HTR-8/SVneo (cell line): Measurements from ENCODE around the gene PLCH2.
"Not testable (repeated sequence)": the region's sequence is repeated elsewhere in the genome, so short reads cannot be mapped to it uniquely, and the experiment has no call there.

Experiments used
- DNase-seq: peaks from one replicate; pipeline ENCODE4 v3.0.0; 2011; ENCODE audit warnings: low spot score, mixed read lengths; ENCODE audit not compliant: insufficient read length
- FAIRE-seq: peaks from 2 replicates; lab custom pipeline; 2011; peaks lifted over from hg19 to GRCh38; lab: Jason Lieb, UNC

The PLCH2 gene

GRCh38 chr1:2551544-2551943, 75.5 kb downstream of the PLCH2 start:
- FAIRE-seq, DNase-seq: not testable (repeated sequence)

- DNase-seq: no peak
- FAIRE-seq: no peak
Observed at GRCh38 chr1:2552189-2552588, 76.1 kb downstream of the PLCH2 start.

- not testable (repeated sequence) for DNase-seq, FAIRE-seq
Observed at GRCh38 chr1:2553076-2553475, 77.0 kb downstream of the PLCH2 start.

DNA sequence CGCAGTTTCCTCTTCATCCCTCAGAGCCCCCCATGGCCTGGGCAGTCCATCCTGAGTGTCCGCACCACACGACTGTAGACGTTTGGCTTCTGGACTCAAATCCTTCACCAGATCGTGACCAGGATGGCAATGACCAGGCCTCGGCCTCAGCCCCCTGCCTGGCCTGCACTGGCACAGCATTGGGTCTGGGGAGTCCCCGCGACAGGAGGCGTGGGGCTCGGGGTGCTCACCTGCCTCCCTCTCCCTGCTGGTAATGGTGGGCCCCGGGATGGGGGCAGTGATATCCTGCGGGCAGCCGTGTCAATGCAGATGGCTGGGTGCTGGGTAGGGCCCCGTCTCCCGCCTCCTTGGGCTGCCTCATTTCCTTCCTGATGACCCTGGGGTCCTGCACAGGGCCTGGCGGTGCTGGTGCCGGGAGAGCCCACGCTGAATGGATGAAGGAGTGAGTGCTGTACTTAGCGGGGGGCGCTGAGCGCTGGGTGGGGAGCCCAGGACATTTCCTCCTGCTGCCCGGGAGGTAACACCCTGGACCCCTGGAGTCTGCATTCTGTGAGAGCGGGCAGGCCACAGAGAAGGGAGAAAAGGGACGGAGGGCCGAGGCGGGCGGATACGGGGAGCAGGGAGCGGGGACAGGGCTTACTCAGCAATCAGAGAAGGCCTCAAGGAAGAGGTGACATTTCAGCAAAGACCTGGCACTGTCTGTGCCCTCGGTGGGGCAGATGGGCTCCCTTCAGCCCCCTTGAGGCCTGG, 78.0 kb downstream of the PLCH2 start:
- no peak for DNase-seq
- no peak for FAIRE-seq

GRCh38 chr1:2554621-2555387, 78.7 kb downstream of the PLCH2 start:
- no peak for FAIRE-seq

More at GRCh38 chr1:2554621-2555387, 78.7 kb downstream of the PLCH2 start:
- no peak for DNase-seq
